HG03097 (cell line): ENCODE measurements around the gene STRN3.
"Not testable (repeated sequence)": the region's sequence is repeated elsewhere in the genome, so short reads cannot be mapped to it uniquely, and the experiment has no call there.

Experiments
- ATAC-seq: cut with Tn5 transposase; IDR thresholded peaks from one replicate; pipeline ENCODE4 v1.9.1; 2021; ENCODE audit not compliant: unreplicated experiment, low FRiP score

Gene STRN3

DNA sequence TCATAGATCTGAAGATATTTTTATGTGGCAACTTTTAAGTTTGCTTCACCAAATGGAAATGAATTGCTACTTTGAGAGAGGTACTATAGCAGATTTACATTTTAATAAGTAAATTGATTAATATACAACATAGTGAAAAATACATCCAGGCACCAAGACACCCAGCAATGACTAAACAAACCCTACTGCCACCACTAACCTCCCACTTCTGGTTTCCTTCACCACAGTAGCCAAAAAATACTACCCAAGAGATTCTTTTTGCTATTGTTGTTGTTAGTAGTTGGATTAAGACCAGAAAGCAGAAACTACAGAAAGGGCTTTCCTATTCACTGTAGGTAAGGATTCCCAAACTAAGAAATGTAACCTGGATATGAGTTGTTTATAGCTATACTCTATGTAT, 97.7 kb downstream of the STRN3 start:
- ATAC-seq, result no peak

DNA sequence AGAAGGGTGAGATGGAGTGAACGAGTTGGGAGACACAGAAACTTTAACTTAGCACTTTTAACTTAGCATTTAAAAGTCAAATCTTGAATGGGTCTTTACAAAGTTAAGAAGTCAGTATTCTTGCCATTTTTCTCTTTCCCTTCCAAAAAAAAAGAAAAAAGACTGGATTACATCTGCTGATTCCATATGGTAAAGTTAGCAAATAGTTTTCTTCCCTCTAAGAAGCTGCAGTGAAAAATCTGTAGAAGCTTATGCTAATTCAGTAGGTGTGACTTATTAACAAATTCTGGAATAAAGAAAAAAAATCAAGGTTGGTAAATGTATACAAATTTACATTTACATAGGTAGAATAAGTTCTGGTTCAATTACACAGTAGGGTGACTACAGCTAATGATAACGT, 100.9 kb downstream of the STRN3 start:
- no peak for ATAC-seq

DNA sequence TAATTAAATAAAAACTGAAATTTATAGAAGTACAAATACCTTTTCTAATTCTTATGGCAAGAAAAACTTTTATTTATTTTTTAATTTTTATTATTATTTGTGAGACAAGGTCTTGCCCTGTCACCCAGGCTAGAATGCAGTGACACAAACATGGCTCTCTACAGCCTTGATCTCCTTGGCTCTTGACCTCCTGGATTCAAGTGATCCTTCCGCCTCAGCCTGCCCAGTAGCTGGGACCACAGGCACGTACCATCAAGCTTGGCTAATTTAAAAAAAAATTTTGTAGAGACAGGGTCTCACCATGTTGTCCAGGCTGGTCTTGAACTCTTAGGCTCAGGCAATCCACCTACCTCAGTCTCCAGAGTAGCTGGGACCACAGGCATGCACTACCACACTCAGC, 104.4 kb downstream of the STRN3 start:
- ATAC-seq, result no peak

DNA sequence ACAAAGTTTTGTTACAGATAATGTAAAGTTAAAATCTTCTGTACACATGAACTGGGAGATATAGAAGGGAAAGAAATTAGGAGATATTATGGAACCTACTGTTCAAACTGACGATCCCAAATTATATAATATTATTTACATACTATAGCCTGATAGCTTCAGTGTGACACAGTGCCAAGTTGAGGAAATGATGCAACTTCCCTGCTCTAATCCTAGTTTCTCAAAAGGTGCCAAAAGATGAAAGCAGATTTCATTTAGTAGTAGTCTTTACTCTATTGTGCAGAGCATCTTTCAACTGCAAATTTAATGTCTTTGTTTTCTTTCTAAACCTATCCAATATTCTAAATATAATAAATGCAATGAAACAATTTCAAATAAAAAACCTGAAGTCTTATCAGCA, 104.9 kb downstream of the STRN3 start:
- ATAC-seq, result no peak

GRCh38 chr14:30915596-30915995, 110.6 kb downstream of the STRN3 start:
- ATAC-seq, result no peak

GRCh38 chr14:30914812-30915211, 111.4 kb downstream of the STRN3 start:
- ATAC-seq, result no peak

DNA sequence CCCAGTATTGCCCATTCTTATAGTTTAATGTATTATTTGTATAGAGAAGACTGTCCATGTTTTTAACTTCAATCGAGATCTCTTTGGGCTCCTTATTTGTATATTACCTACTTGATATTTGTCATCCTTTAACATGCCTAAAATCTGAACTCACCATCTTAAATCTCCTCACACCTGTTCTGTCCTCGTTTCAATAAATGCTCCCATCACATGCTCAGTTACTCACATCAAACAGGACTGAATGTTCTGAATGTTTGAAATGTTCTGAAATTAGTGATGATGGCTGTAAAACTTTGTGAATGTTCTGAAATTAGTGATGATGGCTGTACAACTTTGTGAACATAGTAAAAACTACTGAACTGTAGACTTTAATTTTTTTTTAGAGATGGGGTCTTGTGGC, 117.4 kb downstream of the STRN3 start:
- no peak for ATAC-seq

DNA sequence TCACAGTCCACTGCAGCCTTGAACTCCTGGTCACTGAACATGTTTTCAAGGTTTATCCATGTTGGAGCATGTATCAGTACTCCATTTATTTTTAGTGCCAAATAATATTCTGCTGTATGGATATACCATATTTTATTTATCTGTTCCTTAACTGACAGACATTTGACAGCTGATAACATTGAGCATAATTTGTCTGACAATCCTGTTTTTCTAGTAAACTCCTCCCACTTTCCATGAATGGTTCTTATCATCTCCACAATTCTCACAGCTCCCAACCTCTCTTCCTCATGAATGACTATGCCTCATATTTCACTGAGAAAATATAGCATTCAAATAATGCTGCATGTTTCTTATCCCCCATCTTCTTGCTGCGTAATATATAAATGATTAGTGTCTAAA, 118.5 kb downstream of the STRN3 start:
- no peak for ATAC-seq

GRCh38 chr14:30906752-30907658, 119.2 kb downstream of the STRN3 start:
- no peak for ATAC-seq

- no peak for ATAC-seq
Observed at GRCh38 chr14:30903285-30904124, 122.7 kb downstream of the STRN3 start.

GRCh38 chr14:30897121-30897520, 129.1 kb downstream of the STRN3 start:
- not testable (repeated sequence) for ATAC-seq

DNA sequence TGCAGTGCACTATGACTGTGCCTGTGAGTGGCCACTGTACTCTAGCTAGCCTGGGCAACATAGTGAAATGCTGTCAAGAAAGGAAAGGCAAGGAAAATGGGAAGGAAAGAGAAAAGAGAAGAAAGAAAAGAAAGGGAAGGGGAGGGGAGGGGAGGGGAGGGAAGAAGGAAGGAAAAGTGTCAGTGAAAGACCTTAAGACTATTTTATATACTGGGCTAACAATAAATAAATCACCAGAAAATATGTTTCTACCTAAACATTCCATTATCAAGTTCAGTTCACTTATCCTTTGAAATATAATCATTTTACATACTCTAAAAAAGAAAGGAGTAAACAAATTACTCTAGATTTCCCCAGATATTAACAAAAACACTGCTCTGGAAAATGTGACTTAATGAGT, 129.7 kb downstream of the STRN3 start:
- no peak for ATAC-seq

GRCh38 chr14:30894923-30895515, 131.2 kb downstream of the STRN3 start:
- no peak for ATAC-seq

DNA sequence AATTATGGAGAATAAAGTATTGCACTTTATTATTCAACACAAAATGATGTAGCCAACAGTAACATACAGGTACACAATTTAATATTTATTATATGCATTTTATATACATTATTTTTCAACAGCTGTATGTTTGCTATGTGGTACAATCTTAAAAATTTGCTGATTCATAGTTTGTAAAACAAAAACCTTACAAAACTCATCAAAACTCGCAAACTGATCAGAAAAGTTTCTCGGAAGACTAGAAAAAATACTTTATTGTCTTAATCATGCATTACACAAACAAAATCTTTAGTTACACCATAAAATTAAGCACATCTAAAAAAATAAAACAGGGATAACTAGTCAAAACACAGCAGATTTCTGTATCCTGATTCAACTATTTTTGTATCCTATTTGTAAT, 132.4 kb downstream of the STRN3 start:
- ATAC-seq, result no peak

- ATAC-seq, result no peak
Observed at GRCh38 chr14:30889244-30889594, 137.0 kb downstream of the STRN3 start.

DNA sequence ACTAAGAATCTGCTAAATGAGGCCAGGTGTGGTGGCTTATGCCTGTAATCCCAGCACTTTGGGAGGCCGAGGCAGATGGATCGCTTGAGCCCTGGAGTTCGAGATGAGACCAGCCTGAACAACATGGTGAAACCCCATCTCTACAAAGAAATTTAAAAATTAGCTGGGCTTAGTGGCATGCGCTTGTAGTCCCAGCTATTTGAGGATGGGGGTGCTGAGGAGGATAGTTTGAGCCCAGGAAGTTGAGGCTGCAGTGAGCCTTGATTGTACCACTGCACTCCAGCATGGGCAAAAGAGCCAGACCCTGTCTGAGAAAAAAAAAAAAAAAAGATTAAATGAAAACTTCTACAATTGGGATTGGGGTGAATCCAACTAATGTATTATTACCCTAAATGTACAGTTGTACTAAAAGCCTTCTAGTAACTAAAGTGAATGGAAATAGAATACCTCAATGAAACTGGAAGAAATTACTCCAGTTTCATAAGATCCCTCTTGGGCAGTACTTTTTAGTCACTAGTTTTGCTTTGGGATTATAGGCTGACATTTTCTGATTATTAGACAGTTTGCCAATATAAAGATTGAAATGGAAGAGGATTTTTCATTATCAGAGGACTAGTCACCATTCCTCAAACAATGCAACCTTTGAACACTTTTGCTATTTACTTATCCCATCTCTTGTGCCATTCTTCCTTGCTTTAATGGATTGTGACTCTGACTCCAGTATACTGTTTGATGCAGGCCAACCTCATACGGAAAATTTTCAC, 137.5 kb downstream of the STRN3 start:
- no peak for ATAC-seq

GRCh38 chr14:30885840-30886740, 140.1 kb downstream of the STRN3 start:
- no peak for ATAC-seq

DNA sequence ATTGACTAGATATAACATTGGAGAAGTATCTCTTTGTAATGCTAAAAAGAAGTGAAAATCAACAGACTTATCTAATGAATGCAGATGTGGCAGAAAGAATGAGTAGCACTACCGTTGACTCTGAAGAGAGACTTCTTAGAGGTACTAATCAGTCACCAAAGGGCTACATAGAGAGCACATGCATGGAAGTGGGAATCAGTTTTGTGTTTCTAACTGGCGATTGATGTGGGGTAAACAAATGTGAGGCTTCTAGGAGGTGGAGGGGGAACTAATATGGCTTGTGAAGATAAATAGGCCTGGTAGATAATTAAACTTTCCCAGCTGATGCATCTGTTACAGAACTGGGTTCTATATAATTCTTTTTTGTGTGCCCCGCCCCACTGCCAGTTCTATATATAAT, 141.3 kb downstream of the STRN3 start:
- ATAC-seq, result no peak

GRCh38 chr14:30883508-30884294, 142.5 kb downstream of the STRN3 start:
- ATAC-seq, result no peak
